Measurements from ENCODE around the gene MORC1.
"Not testable (repeated sequence)": the region's sequence is repeated elsewhere in the genome, so short reads cannot be mapped to it uniquely, and the experiment has no call there.

The MORC1 gene, protein sequence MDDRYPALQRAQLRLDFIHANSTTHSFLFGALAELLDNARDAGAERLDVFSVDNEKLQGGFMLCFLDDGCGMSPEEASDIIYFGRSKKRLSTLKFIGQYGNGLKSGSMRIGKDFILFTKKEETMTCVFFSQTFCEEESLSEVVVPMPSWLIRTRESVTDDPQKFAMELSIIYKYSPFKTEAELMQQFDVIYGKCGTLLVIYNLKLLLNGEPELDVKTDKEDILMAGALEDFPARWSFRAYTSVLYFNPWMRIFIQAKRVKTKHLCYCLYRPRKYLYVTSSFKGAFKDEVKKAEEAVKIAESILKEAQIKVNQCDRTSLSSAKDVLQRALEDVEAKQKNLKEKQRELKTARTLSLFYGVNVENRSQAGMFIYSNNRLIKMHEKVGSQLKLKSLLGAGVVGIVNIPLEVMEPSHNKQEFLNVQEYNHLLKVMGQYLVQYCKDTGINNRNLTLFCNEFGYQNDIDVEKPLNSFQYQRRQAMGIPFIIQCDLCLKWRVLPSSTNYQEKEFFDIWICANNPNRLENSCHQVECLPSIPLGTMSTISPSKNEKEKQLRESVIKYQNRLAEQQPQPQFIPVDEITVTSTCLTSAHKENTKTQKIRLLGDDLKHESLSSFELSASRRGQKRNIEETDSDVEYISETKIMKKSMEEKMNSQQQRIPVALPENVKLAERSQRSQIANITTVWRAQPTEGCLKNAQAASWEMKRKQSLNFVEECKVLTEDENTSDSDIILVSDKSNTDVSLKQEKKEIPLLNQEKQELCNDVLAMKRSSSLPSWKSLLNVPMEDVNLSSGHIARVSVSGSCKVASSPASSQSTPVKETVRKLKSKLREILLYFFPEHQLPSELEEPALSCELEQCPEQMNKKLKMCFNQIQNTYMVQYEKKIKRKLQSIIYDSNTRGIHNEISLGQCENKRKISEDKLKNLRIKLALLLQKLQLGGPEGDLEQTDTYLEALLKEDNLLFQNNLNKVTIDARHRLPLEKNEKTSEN

DNA sequence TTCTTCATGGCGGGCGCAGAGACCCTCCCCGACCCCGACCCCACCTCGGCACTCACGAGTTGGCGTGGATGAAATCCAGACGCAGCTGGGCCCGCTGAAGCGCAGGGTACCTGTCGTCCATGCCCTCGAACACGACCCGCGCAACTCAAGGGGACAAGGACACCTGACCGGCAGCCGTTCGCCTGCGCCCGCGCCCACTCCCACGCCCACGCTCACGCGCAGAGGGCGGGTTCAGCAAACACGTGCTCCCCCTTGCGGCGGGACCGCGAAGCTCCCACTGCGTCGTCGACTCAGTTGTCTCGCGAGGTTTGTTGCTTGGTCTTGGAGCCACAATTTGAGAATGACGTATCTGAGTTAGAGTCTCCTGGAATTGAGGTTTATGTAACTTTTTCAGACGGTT lies at the start of gene MORC1:
Gene MORC1 (minus strand): TSS at position 196 of the 400 bp plus-strand sequence. CDS start 75 bp downstream, at position 121.
- H3K4me3 Mint-ChIP-seq, result no peak within 1 kb of the TSS

DNA sequence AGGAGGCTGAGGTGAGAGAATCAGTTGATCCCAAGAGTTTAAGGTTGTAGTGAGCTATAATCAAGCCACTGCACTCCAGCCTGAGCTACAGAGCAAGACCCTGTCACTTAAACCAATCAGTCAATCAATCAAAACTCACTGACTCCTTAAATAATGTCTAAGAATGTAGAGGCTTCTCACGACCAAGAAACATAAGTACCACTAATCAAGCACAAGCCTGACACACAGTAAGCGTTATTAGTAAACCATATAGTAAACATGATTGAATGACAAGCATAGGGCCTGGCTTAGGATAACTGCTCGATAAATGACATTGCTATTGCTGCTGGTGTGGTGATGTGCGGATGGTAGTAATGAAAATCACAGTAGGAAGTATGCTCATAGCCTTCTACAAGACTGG lies 48.0 kb upstream of the MORC1 start:
- H3K4me1 Mint-ChIP-seq (ENCODE audit: low read depth), result no peaks in the 10 kb centered on the region
- no peak overlapping the region for H3K27ac Mint-ChIP-seq
- H3K4me3 Mint-ChIP-seq, result no peak overlapping the region
- H3K36me3 Mint-ChIP-seq (ENCODE audit: low read depth), result no peaks in the 10 kb centered on the region
- H3K27me3 Mint-ChIP-seq (ENCODE audit: low read depth), result no peaks in the 10 kb centered on the region
- no peaks in the 10 kb centered on the region for H3K9me3 Mint-ChIP-seq

More for the DNA sequence above, at the start of gene MORC1:
- H3K27me3 Mint-ChIP-seq (ENCODE audit: low read depth), result peaks cover 8% of the 10 kb centered on the region
- H3K9me3 Mint-ChIP-seq, result no peaks in the 10 kb centered on the region
- H3K4me1 Mint-ChIP-seq (ENCODE audit: low read depth), result no peaks in the 10 kb centered on the region
- no peaks in the 10 kb centered on the region for H3K36me3 Mint-ChIP-seq (ENCODE audit: low read depth)
- H3K27ac Mint-ChIP-seq, result no peak within 1 kb of the TSS

DNA sequence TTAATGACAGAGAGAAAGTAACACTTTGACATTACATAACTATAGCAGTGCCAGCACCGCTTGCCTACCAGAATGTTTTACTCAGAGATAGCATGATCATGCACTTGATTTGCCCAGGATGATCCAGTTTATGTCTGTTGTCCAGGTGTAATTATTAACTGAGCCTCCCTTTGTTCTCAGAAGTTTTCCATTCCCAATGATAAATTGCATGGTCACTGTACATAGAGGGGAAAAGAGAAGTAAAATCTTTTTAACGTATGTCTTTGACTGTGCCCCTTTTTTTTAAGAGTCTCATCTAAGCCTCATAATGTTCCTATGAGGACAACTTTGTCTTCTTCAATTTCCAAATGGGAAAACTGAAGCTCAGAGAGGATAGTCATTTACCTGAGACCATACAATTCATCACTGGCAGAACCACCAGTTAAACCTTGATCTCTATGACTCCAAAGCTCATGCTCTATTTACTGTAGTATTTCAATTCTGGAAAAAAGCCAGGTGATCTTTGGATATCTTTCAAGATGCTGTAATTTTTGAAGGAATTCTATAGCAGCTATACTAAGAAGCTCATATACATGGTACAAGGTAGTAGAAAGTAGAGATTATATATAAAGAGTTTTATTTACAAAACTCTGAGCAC lies 43.7 kb upstream of the MORC1 start:
- no peak overlapping the region for H3K27ac Mint-ChIP-seq
- H3K9me3 Mint-ChIP-seq, result no peaks in the 10 kb centered on the region
- no peak overlapping the region for H3K4me3 Mint-ChIP-seq
- no peaks in the 10 kb centered on the region for H3K4me1 Mint-ChIP-seq (ENCODE audit: low read depth)
- H3K27me3 Mint-ChIP-seq (ENCODE audit: low read depth), result no peaks in the 10 kb centered on the region
- H3K36me3 Mint-ChIP-seq (ENCODE audit: low read depth), result no peaks in the 10 kb centered on the region

DNA sequence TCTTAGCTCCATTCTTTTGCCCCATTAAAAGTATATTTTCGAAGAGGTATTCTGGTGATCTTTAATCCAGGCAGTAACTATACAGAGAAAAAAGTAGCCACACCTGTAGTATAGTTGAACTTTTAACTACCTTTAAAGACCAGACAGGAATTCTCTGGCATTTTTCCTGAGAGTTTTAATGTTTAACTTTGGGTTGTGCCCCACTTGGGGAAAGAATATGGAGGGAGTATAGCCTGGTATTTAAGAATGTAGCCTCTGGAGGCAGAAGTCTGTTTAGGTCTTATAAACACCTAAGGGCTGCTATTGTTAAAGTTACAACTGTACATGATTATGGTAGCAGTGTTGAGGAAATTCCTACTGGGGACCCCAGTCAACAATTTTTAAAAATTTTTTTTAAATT lies 37.9 kb upstream of the MORC1 start:
- Mint-ChIP-seq H3K27me3 (ENCODE audit: low read depth) (no peaks in the 10 kb centered on the region), H3K4me3 (no peak overlapping the region), H3K27ac (no peak overlapping the region), H3K4me1 (ENCODE audit: low read depth) (no peaks in the 10 kb centered on the region), H3K9me3 (no peaks in the 10 kb centered on the region), H3K36me3 (ENCODE audit: low read depth) (no peaks in the 10 kb centered on the region)

DNA sequence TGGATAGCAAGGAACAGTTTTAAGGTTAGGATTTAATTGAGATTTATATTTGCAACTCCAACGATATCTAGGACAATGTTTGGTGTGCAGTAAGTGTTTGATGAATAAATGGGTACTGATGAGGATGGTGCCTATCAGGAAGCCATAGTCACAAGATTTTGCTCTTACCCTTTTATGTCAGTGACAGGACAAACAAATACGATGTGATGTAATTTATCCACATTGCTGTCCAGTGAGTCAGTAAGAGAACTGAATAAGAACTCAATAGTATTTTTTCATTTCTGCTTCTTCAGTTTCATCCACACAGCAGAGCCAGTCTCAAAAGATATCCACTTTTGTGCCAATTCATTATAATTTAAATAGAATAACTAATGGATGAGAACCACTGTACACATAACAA lies 37.0 kb upstream of the MORC1 start:
- Mint-ChIP-seq H3K9me3 (no peaks in the 10 kb centered on the region), H3K36me3 (ENCODE audit: low read depth) (no peaks in the 10 kb centered on the region), H3K4me3 (no peak overlapping the region), H3K4me1 (ENCODE audit: low read depth) (no peaks in the 10 kb centered on the region), H3K27me3 (ENCODE audit: low read depth) (no peaks in the 10 kb centered on the region), H3K27ac (no peak overlapping the region)

DNA sequence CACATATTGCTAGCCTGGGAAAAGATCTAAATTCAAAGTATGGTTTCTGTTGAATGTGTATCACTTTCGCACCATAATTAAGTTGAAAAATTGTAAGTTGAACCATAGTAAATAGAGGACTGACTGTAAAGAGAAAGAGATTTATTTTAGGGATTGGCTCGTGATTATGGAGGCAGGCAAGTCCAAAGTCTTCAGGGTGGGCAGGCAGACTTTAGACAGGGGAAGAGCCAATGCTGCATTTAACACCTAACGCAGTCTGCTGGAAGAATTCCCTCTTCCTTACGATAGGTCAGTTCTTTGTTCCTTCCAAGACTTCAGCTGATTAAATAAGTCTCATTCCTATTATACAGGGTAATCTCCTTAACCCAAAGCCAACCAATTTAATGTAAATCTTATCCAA lies 34.4 kb upstream of the MORC1 start:
- no peaks in the 10 kb centered on the region for H3K36me3 Mint-ChIP-seq (ENCODE audit: low read depth)
- no peaks in the 10 kb centered on the region for H3K4me1 Mint-ChIP-seq (ENCODE audit: low read depth)
- no peak overlapping the region for H3K4me3 Mint-ChIP-seq
- H3K9me3 Mint-ChIP-seq, result no peaks in the 10 kb centered on the region
- no peak overlapping the region for H3K27ac Mint-ChIP-seq
- no peaks in the 10 kb centered on the region for H3K27me3 Mint-ChIP-seq (ENCODE audit: low read depth)

DNA sequence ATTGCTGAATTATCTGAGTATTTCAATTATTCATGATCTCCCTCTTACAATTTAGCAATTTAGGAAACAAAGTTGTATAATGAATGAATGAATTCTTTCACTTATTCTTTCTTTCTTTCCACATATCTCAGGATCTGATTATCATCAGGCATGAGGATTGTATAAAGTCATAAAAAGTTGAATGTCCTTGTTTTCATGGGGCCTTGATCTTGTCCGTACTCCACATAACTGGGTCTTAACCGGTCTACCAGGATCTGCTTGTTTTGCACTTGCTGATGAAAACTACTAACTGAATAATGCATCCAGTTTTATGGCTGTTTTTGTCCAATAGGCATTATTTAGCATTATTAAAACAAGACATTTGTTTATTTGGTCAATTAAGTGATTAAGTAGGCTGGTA lies 31.1 kb upstream of the MORC1 start:
- H3K4me3 Mint-ChIP-seq, result no peak overlapping the region
- H3K27me3 Mint-ChIP-seq (ENCODE audit: low read depth), result no peaks in the 10 kb centered on the region
- H3K9me3 Mint-ChIP-seq, result no peaks in the 10 kb centered on the region
- no peak overlapping the region for H3K27ac Mint-ChIP-seq
- H3K4me1 Mint-ChIP-seq (ENCODE audit: low read depth), result no peaks in the 10 kb centered on the region
- no peaks in the 10 kb centered on the region for H3K36me3 Mint-ChIP-seq (ENCODE audit: low read depth)

DNA sequence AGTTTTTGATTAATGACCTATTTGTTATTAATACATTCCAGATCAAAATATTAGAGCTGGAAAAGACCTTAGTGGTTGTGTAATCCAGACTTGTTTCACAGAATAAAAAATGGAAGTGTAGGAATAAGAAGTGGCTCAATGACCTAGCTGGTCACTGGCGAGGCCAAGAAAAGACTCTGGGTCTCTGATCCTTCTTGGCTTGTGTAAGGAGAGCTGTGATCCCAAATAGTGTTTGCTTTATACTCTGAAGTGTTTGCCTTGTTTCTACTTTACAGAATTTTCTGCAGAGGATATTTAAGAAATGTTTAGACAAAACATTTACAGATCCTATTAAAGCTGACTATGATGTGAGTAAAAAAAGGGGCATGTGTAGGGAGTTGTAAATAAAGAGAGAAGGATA lies 25.7 kb upstream of the MORC1 start:
- H3K27me3 Mint-ChIP-seq (ENCODE audit: low read depth), result no peaks in the 10 kb centered on the region
- no peak overlapping the region for H3K4me3 Mint-ChIP-seq

DNA sequence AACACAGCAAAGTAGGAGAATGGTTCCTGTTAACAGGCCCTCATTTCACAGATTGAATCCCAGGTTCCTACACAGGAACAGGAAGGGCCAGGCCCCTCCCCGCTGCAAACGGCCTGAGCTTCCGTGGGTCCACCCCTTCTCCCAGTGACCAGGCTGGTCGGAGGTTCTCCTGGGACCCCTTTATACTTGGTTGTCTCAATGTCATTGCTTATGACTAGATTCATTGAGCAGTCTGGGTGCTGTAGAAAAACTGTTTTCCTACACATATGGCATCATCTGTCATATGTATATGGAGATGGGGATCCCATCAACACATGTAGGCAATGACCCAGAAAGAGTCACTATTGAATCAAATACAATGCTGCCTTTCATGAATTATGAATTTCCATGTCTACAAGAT lies 22.4 kb upstream of the MORC1 start:
- no peak overlapping the region for H3K4me3 Mint-ChIP-seq
- no peaks in the 10 kb centered on the region for H3K27me3 Mint-ChIP-seq (ENCODE audit: low read depth)
- no peaks in the 10 kb centered on the region for H3K36me3 Mint-ChIP-seq (ENCODE audit: low read depth)
- H3K4me1 Mint-ChIP-seq (ENCODE audit: low read depth), result no peaks in the 10 kb centered on the region
- H3K9me3 Mint-ChIP-seq, result no peaks in the 10 kb centered on the region
- H3K27ac Mint-ChIP-seq, result no peak overlapping the region

More for the DNA sequence above, 25.7 kb upstream of the MORC1 start:
- no peaks in the 10 kb centered on the region for H3K4me1 Mint-ChIP-seq (ENCODE audit: low read depth)
- H3K9me3 Mint-ChIP-seq, result no peaks in the 10 kb centered on the region
- no peak overlapping the region for H3K27ac Mint-ChIP-seq
- H3K36me3 Mint-ChIP-seq (ENCODE audit: low read depth), result no peaks in the 10 kb centered on the region

DNA sequence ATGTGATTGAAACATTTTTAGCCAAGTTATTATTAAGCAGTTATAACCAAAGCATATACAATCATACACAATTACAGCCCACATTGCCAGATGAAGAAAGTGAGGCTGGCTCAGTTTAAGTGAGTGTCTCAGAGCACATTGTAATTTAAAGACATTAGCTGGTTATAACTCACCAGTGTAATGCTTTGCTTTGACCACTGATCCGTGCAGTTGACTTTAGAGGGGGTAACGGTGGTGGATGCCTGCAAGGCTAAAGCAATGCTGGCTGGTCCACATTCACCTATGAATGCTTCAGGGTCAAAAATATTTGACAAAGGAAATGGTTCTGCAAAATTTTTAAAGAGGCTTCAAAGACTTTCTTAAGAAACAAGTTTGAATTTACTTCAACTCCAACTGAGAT lies 19.8 kb upstream of the MORC1 start:
- Mint-ChIP-seq H3K4me3 (no peak overlapping the region), H3K9me3 (no peaks in the 10 kb centered on the region), H3K36me3 (ENCODE audit: low read depth) (no peaks in the 10 kb centered on the region), H3K4me1 (ENCODE audit: low read depth) (no peaks in the 10 kb centered on the region), H3K27ac (no peak overlapping the region), H3K27me3 (ENCODE audit: low read depth) (no peaks in the 10 kb centered on the region)

DNA sequence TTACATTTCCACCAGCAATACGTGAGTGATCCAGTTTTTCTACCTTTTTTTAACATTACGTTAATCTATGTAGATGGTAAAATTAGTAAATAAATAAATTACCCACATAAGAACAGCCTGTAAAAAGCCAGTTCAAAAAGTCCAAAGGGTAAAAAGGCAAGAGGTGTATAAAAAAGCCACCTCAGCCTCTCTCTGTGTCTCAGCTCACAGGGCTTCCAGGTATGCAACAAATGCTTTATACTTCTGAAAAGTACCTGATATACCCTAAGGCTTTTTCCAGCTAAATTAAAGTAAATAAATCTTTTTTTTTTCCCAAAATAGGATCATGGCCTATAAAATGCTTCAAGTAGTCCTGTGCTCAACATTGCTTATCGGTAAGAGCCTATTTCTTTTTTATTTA lies 18.6 kb upstream of the MORC1 start, which contains the start of gene C3orf85:
Gene C3orf85 (plus strand): TSS at position 197 of the 400 bp plus-strand sequence. CDS start 129 bp downstream, at position 326.
- no peaks in the 10 kb centered on the region for H3K9me3 Mint-ChIP-seq
- H3K27me3 Mint-ChIP-seq (ENCODE audit: low read depth), result no peaks in the 10 kb centered on the region
- no peaks in the 10 kb centered on the region for H3K4me1 Mint-ChIP-seq (ENCODE audit: low read depth)
- no peak within 1 kb of the TSS for H3K27ac Mint-ChIP-seq
- H3K36me3 Mint-ChIP-seq (ENCODE audit: low read depth), result no peaks in the 10 kb centered on the region
- no peak within 1 kb of the TSS for H3K4me3 Mint-ChIP-seq

DNA sequence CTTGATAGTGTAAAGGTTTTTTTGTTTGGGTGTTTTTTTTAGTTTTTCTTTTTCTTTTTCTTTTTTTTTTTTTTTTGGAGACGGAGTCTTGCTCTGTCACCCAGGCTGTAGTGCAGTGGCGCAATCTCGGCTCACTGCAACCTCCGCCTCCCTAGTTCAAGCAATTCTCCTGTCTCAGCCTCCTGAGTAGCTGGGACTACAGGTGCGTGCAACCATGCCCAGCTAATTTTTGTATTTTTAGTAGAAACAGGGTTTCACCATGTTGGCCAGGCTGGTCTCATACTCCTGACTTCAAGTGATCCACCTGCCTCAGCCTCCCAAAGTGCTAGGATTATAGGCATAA lies 15.5 kb upstream of the MORC1 start:
- H3K4me1 Mint-ChIP-seq (ENCODE audit: low read depth); H3K27ac Mint-ChIP-seq: not testable (repeated sequence)

DNA sequence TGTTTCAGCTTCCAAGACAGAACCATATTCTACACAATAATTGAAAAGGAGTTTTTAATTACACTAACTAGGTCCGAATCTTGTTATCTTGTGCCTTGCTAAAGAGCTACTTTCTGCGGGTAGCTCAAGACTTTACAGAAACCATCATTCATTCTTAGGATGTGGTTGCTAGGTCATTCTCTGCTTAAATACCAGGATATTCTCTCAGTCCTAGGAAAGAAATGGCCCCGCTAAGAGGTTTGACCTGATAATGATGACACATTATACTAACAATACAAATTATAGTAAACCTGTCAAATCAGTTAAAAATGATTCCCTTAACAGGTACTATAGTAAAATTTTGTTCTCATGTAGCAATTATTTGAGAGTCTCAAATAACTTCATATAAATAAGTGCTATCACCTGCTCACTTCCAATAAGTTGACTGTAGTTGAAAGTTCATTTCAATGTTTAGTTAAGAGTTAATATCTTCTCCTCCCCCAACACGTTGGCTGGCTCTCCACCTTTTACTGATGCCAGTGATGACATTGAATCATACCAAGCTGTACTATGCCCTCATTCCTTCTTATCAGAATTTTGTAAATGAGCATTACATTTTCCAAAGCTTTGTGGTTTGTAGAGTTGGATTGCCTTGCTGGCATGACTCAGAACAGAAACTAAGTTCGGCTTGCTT lies 15.0 kb upstream of the MORC1 start:
- H3K4me1 Mint-ChIP-seq (ENCODE audit: low read depth), result no peaks in the 10 kb centered on the region
- H3K27me3 Mint-ChIP-seq (ENCODE audit: low read depth), result no peaks in the 10 kb centered on the region

More for the DNA sequence above, 15.5 kb upstream of the MORC1 start:
- H3K27me3 Mint-ChIP-seq (ENCODE audit: low read depth); H3K36me3 Mint-ChIP-seq (ENCODE audit: low read depth); H3K4me3 Mint-ChIP-seq; H3K9me3 Mint-ChIP-seq: not testable (repeated sequence)

DNA sequence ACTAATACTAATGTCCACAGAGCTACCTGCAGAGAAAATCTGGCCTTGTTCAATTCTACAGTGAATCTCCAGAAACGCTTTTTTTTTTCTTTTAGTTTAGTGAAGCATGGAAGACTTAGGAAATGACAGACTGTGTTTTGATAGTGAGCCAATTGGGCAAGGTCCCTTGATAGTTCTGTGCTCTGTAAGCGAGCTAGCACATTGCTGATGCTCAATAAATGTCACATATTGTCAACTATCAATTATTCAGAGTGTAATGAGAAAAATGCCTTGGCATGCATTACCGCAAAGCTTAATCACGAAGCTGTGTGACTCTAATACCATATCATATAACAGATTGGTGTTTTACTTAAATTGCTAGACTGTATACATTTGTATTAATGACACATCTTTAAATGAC lies 13.3 kb upstream of the MORC1 start:
- Mint-ChIP-seq H3K27me3 (ENCODE audit: low read depth) (no peaks in the 10 kb centered on the region), H3K4me3 (no peak overlapping the region), H3K36me3 (ENCODE audit: low read depth) (no peaks in the 10 kb centered on the region), H3K9me3 (no peaks in the 10 kb centered on the region), H3K27ac (no peak overlapping the region), H3K4me1 (ENCODE audit: low read depth) (no peaks in the 10 kb centered on the region)

More for the DNA sequence above, 15.0 kb upstream of the MORC1 start:
- Mint-ChIP-seq H3K9me3 (no peaks in the 10 kb centered on the region), H3K27ac (no peak overlapping the region), H3K36me3 (ENCODE audit: low read depth) (no peaks in the 10 kb centered on the region), H3K4me3 (no peak overlapping the region)

Data from T-helper 1 cell treated with Interleukin-12 subunit alpha and Interleukin-12 subunit beta and Interleukin-4 antibody, amounts not matched to agents 30 μg/mL and 1 μg/mL, for 36 hours (primary cell).